Testis (tissue), 3 donors: ENCODE results near the gene KATNAL1. TPM values are rescaled to one million over a fixed set of nuclear protein-coding genes. Genes with fewer than 3 reads are reported as not detected.

Experiments
- DNase-seq: peaks from one replicate; pipeline ENCODE4 v3.0.0-alpha.2; 2019
- H3K27ac ChIP-seq, 2 donors: fragments of 200-600 bp; sonication (generic); one replicate each; pipeline ENCODE4 v1.5.1; 2019
- H3K27me3 ChIP-seq: fragments of 200-600 bp; sonication (generic); one replicate; pipeline ENCODE4 v1.5.1; 2019
- H3K36me3 ChIP-seq: fragments of 200-600 bp; sonication (generic); one replicate; pipeline ENCODE4 v1.5.1; 2017; ENCODE audit warnings: low read depth; ENCODE audit errors: missing control alignments
- H3K4me1 ChIP-seq: fragments of 200-600 bp; sonication (generic); one replicate; pipeline ENCODE4 v1.5.1; 2019
- H3K4me3 ChIP-seq, 2 donors: fragments of 200-600 bp; sonication (generic); one replicate each; pipeline ENCODE4 v1.5.1; 2017 to 2019
- H3K9me3 ChIP-seq: fragments of 200-600 bp; sonication (generic); one replicate; pipeline ENCODE4 v1.5.1; 2017
- POLR2A ChIP-seq: fragments of 450-650 bp; IDR thresholded peaks from one replicate; pipeline ENCODE4 v1.6.1; 2017; ENCODE audit warnings: antibody characterized with exemption, mild to moderate bottlenecking, moderate library complexity
- WGBS, 2 donors: methylation state at CpG; one replicate each; pipeline ENCODE4 v1.1.5; 2018; 5-methylcytosine and 5-hydroxymethylcytosine counted together
- intact Hi-C: fragments of 100-400 bp; cut with DNase I; formaldehyde crosslinking; loops from one replicate; pipeline ENCODE4 v1.15.1; 2023; ENCODE audit warnings: low total_unique reads
- polyA plus RNA-seq: library from polyadenylated mRNA; stranded (reverse); fragments of 350-450 nt; fragmentation: Illumina TruSeq; extraction: RNeasy Lipid Tissue Mini Kit (QIAGEN cat#74804); gene quantifications from one replicate; pipeline ENCODE4 v1.2.3, GENCODE V29; 2014; ENCODE audit warnings: low read depth, low replicate concordance; ENCODE audit not compliant: insufficient read depth
- total RNA-seq, 2 donors: library from RNA; depleted of rRNA; stranded (reverse); fragments of >200 nt; gene quantifications; one replicate each; pipeline ENCODE4 v1.2.3, GENCODE V29; 2016
- TF ChIP-seq, protein P1 (sequence below), 3 experiments: fragments of 450-650 bp in 2 of 3; fragments of 200-600 bp in 1 of 3; sonication (generic) in 1 of 3; IDR thresholded peaks; one replicate each; pipeline ENCODE4 v1.5.1; 2016 to 2019; ENCODE audit warnings: antibody characterized with exemption in 3 of 3, mild to moderate bottlenecking in 2 of 3, moderate library complexity in 1 of 3

The KATNAL1 gene
- total and polyA plus RNA-seq, 3 donors from 2014 or later = 19.0 to 40.5 (median 20.1) TPM

DNA sequence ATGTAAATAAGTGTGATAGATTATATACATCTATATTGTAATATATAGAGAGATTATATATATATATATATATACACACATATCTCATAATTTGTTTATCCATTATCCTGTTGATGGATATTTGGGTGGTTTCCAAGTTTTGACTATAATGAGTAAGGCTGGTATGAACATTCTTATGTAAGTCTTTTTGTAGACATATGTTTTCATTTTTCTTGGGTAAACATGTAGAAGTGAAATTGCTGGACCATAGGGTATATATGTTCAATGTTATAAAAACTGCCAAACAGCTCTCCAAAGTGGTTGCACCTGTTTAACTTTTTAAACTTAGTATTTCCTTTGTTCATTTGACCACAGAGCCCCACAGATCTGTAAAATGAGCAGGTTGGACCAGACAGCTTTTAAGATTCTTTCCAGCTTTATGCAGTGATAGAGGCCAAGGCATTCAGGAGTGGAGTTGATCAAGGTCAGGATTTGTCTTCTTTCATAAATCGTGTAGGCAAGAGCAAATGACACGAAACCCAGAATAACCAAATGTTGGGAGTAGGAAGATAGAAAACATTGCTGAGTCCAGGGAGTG lies 21.7 kb upstream of the KATNAL1 start:
- no peak for DNase-seq
- no peaks in the 10 kb centered on the region for H3K27me3 ChIP-seq
- TF ChIP-seq, protein P1, sequence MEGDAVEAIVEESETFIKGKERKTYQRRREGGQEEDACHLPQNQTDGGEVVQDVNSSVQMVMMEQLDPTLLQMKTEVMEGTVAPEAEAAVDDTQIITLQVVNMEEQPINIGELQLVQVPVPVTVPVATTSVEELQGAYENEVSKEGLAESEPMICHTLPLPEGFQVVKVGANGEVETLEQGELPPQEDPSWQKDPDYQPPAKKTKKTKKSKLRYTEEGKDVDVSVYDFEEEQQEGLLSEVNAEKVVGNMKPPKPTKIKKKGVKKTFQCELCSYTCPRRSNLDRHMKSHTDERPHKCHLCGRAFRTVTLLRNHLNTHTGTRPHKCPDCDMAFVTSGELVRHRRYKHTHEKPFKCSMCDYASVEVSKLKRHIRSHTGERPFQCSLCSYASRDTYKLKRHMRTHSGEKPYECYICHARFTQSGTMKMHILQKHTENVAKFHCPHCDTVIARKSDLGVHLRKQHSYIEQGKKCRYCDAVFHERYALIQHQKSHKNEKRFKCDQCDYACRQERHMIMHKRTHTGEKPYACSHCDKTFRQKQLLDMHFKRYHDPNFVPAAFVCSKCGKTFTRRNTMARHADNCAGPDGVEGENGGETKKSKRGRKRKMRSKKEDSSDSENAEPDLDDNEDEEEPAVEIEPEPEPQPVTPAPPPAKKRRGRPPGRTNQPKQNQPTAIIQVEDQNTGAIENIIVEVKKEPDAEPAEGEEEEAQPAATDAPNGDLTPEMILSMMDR (IDR thresholded peaks at IDR 0.05) = no peak
- TF ChIP-seq POLR2A = no peak
- H3K4me3 ChIP-seq = no peak overlapping the region
- intact Hi-C loops = no loop called here
- H3K4me1 ChIP-seq = no peaks in the 10 kb centered on the region
- no peak overlapping the region for H3K27ac ChIP-seq
- no peaks in the 10 kb centered on the region for H3K36me3 ChIP-seq
- no peaks in the 10 kb centered on the region for H3K9me3 ChIP-seq
- WGBS, 2 donors = 73 to 87% methylated on average over 2 of the region's 2 CpGs

DNA sequence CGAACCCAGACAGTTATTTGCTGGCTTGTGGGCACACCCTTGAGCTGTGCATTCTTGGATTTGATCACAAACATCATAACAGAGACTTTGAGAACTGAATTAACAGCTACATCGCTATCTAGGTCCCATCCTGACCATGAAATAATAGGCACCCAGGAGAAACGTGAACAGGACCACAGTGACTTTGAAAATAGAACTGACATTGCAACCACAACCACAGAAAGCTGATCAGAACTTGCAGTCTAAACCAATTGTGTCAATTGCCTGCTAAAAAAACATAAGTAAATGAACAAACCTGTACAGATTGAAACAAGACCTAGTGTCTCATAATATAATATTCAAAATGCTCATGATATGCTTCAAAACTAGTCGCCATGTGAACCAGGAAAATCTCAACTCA lies 18.3 kb upstream of the KATNAL1 start:
- Histone ChIP-seq H3K27me3 (no peaks in the 10 kb centered on the region), H3K9me3 (no peaks in the 10 kb centered on the region), H3K4me3 (no peak overlapping the region), H3K36me3 (no peaks in the 10 kb centered on the region), H3K4me1 (no peaks in the 10 kb centered on the region), H3K27ac (no peak overlapping the region)
- no peak for DNase-seq
- WGBS, 2 donors = 92 to 93% methylated on average over 4 of the region's 4 CpGs
- intact Hi-C loops = no loop called here
- TF ChIP-seq, protein P1 (IDR thresholded peaks at IDR 0.05) = no peak
- TF ChIP-seq POLR2A = no peak

DNA sequence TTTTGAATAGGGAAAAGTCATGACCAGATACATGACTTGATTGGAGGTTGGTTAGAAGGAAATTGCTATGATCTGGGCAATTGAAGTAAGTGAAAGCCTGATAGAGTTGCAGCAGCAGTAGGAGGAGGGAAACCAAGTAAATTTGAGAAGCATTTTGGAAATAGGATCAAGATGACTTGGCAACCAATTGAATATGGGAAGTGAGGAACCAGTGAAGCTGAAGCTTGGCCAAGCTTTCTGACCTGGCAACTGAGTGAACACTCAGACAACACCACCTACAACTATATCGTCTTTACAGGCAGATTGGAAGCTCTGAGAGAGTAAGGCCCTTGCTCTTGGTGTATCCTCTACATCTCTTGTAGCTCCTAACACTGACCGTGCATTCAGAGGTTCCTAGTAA lies 16.2 kb upstream of the KATNAL1 start:
- WGBS, 2 donors = 81 to 84% methylated on average over 2 of the region's 2 CpGs

DNA sequence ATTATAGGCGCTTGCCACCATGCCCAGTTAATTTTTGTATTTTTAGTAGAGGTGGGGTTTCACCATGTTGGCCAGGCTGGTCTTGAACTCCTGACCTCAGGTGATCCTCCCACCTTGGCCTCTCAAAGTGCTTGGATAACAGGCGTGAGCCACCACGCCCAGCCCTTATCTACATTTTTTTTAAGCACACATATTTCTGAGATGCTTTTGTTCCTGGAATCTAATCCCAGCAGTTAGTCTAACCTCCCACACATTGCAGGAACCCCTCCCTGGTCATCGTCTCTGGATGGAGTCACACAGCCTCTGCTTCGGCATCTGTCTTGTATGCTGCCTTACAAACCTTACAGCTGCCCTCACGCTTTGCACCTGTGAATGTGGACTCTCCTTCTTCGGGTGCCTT lies 15.1 kb upstream of the KATNAL1 start:
- no peak for DNase-seq
- H3K27me3 ChIP-seq = no peaks in the 10 kb centered on the region
- TF ChIP-seq, protein P1 (IDR thresholded peaks at IDR 0.05) = no peak
- TF ChIP-seq POLR2A = no peak
- H3K4me3 ChIP-seq = no peak overlapping the region
- H3K27ac ChIP-seq = no peak overlapping the region
- peaks cover 4% of the 10 kb centered on the region for H3K4me1 ChIP-seq
- H3K9me3 ChIP-seq = no peaks in the 10 kb centered on the region
- no peaks in the 10 kb centered on the region for H3K36me3 ChIP-seq
- 73 to 76% methylated on average over 7 of the region's 7 CpGs for WGBS, 2 donors
- intact Hi-C loops = no loop called here

More for the DNA sequence above, 16.2 kb upstream of the KATNAL1 start:
- H3K4me3 ChIP-seq = no peak overlapping the region
- no peaks in the 10 kb centered on the region for H3K9me3 ChIP-seq
- no peaks in the 10 kb centered on the region for H3K27me3 ChIP-seq
- no peaks in the 10 kb centered on the region for H3K4me1 ChIP-seq
- no peaks in the 10 kb centered on the region for H3K36me3 ChIP-seq
- DNase-seq = no peak
- intact Hi-C loops = no loop called here
- no peak overlapping the region for H3K27ac ChIP-seq
- TF ChIP-seq, protein P1 (IDR thresholded peaks at IDR 0.05) = no peak
- TF ChIP-seq POLR2A = no peak

DNA sequence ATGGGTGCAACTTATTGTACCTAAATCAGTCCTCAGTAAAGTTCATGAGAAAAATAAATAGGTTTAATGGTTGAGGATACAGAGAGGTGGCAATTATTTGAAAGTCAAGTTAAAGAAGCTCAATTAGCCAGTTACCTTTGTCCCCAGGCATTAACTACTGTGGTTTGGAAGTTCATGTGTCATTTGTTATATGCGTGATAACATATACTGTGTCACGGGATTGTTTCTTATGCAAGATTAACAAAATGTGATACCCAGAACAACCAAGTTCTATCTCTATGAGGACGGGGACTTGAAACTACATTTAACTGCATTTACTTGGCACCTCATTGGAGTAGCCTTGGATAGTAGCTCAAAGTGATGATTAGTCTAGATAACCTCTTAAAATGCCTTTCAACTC lies 13.9 kb upstream of the KATNAL1 start:
- TF ChIP-seq POLR2A = no peak
- TF ChIP-seq, protein P1 (IDR thresholded peaks at IDR 0.05) = no peak
- peaks cover 4% of the 10 kb centered on the region for H3K4me1 ChIP-seq
- H3K36me3 ChIP-seq = no peaks in the 10 kb centered on the region
- WGBS, 2 donors = 90 to 100% methylated on average over 3 of the region's 3 CpGs
- H3K4me3 ChIP-seq = no peak overlapping the region
- intact Hi-C loops = no loop called here
- no peak for DNase-seq
- H3K27me3 ChIP-seq = no peaks in the 10 kb centered on the region
- no peaks in the 10 kb centered on the region for H3K9me3 ChIP-seq
- H3K27ac ChIP-seq = no peak overlapping the region
